NT2/D1 (cell line): ENCODE measurements around the gene WDR90.

Experiments
- SUZ12 ChIP-seq: IDR thresholded peaks from 2 replicates; pipeline ENCODE4 v1.6.1; 2011; ENCODE audit not compliant: insufficient read length, insufficient read depth; ENCODE audit errors: extremely low read depth
- YY1 ChIP-seq: IDR thresholded peaks from 2 replicates; pipeline ENCODE4 v1.6.1; 2011; ENCODE audit not compliant: insufficient read length, insufficient read depth
- ZNF274 ChIP-seq: IDR thresholded peaks from 2 replicates; pipeline ENCODE4 v1.6.1; 2011; ENCODE audit warnings: mild to moderate bottlenecking, low read depth, low read length

DNA sequence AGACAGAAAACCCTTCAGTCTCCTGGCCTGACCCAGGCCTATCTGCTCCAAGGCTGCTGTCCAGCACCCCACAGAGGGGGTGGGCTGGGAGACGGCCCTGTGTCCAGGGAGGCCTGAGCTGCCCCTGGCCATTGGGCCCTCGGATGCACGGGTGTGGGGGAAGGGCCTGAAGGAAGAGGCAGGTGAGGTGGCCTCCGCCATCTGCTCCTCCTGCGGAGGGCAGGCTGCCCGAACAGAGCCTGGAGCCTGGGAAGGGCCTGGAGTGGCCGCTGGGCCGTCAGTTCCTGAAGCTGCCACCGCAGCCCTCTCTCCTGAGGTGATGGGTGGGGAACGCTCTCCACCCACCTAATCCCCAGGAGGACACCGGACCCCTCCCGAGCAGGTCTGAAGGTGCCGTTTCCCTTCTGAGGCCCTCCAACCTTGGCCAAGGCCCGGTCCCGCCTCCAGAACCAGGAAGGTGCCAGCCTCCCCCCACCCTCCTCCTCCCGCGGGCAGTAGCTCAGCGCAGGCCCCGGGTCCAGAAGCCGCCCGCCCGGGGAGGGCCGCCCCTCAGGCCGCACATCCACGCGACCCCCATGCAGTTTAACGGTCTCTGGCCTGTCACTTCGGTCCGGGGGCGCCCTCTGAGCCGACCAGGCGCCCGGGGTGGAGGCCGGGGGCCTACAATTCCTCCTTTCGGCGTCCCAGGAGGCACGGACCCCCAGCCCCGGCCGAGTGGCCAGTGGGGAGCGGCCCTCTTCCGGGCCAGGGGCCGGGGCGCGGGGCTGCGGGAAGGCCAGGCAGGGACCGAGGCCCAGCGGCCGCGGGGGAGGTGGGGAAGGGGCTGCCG lies 55.6 kb downstream of the WDR90 start:
- TF ChIP-seq YY1 (no peak), ZNF274 (no peak), SUZ12 (no peak)
